ENCODE data around the gene RASAL1.

DNA sequence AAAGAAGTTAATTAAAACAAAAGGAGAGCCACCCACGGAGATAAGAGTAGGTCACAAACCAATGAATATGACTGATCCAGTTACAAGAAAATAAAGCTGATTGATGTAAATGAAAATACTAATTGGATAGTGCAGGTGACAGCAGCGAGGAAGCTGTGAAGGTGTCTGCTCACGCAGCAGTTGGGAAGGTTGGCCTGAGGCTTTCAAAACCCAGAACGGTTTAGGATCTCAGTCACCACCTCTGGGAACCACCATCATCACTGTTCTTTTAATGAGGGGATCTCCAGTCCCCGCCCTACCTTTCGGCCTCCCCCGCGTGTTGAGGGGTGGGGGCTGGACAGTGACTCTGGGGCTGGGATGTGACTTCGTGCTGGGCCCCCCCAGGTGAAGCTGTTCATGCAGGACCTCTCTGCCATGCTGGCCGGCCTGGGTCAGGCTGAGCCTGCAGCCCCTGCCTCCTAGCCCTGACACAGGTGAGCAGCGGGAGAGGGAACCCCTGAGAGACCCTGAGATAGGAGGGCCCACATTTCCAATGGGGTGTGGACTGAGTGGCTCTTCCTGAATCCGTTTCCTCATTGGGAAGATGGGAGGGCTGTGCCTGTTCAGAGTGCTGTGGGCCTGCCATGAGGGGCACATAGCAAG lies 21.8 kb upstream of the RASAL1 start:
- no peak for TF ChIP-seq CTCF (IDR thresholded peaks at IDR 0.05)
- no peak for TF ChIP-seq POLR2A (IDR thresholded peaks at IDR 0.05)
- TF ChIP-seq POLR2AphosphoS5 (IDR thresholded peaks at IDR 0.05), result no peak
- TF ChIP-seq EP300 (IDR thresholded peaks at IDR 0.05), result no peak
